ENCODE measurements around the gene COQ10B. TPM values are rescaled to one million over a fixed set of nuclear protein-coding genes. Genes with fewer than 3 reads are reported as not detected.

The COQ10B gene
- total RNA-seq, 3 donors from 2014 or later = 30.7 to 34.4 (median 32.8) TPM

DNA sequence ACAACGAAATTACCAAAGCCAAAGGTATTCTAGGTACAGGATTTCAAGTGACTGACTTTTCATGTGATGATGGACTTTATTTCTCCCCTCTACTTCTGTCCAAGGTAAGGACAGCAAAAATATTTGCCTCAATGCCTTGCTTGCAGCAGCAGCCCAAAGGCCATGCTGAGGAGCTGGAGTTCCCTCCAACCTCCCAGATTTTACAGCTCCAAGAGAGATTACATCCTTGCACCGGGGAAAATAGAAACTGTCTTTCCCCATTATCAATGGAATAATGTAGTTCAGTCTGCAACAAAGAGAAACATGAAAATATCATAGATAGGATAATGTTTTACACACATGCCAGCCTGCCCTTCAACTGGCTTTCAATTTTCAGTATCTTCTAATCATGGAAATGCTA is 32.8 kb downstream of the COQ10B start:
- intact Hi-C loops (cut with DNase I; ENCODE audit: low total_unique reads) = no loop called here
- H3K36me3 ChIP-seq = no peaks in the 10 kb centered on the region
- H3K27ac ChIP-seq = no peak overlapping the region
- H3K27me3 ChIP-seq = no peaks in the 10 kb centered on the region
- peaks cover 9 to 10% of the 10 kb centered on the region in 2 donors for H3K9me3 ChIP-seq
- no peak for TF ChIP-seq CTCF (IDR thresholded peaks at IDR 0.05)
- TF ChIP-seq POLR2A (IDR thresholded peaks at IDR 0.05) = no peak
- no peak for TF ChIP-seq POLR2AphosphoS5 (IDR thresholded peaks at IDR 0.05)
- no peak for DNase-seq (ENCODE audit: low spot score in 2 of 2)
- H3K4me3 ChIP-seq = no peak overlapping the region
- no peaks in the 10 kb centered on the region for H3K4me1 ChIP-seq

- Histone ChIP-seq H3K4me3 (no peak overlapping the region), H3K27ac (peak overlapping the region; percentile 54 to 77), H3K36me3 (no peaks in the 10 kb centered on the region), H3K4me1 (no peaks in the 10 kb centered on the region), H3K27me3 (no peaks in the 10 kb centered on the region), H3K9me3 (peaks cover 9 to 10% of the 10 kb centered on the region in 2 donors)
- DNase-seq (ENCODE audit: low spot score in 2 of 2) = peak; percentile 29 to 56
- intact Hi-C loops (cut with DNase I; ENCODE audit: low total_unique reads) = no loop called here
- no peak for TF ChIP-seq CTCF (IDR thresholded peaks at IDR 0.05)
- TF ChIP-seq POLR2AphosphoS5 (IDR thresholded peaks at IDR 0.05) = no peak
- no peak for TF ChIP-seq POLR2A (IDR thresholded peaks at IDR 0.05)
Observed at GRCh38 chr2:197487385-197487784, 34.0 kb downstream of the COQ10B start.

- DNase-seq (ENCODE audit: low spot score in 2 of 2) = no peak
- intact Hi-C loops (cut with DNase I; ENCODE audit: low total_unique reads) = loop anchor here (5.0 kb wide), 1 partner anchor 1967 kb away; no protein-coding TSS in a partner anchor
- H3K27ac ChIP-seq = no peak overlapping the region
- TF ChIP-seq POLR2A (IDR thresholded peaks at IDR 0.05) = no peak
- TF ChIP-seq CTCF (IDR thresholded peaks at IDR 0.05) = no peak
- TF ChIP-seq POLR2AphosphoS5 (IDR thresholded peaks at IDR 0.05) = no peak
- H3K9me3 ChIP-seq = no peaks in the 10 kb centered on the region
- H3K27me3 ChIP-seq = no peaks in the 10 kb centered on the region
- H3K36me3 ChIP-seq = no peaks in the 10 kb centered on the region
- no peak overlapping the region for H3K4me3 ChIP-seq
- peaks cover 0 to 13% of the 10 kb centered on the region in 2 donors for H3K4me1 ChIP-seq
Observed at GRCh38 chr2:197495433-197496134, 42.2 kb downstream of the COQ10B start.

- TF ChIP-seq POLR2A (IDR thresholded peaks at IDR 0.05) = no peak
- no peak for TF ChIP-seq POLR2AphosphoS5 (IDR thresholded peaks at IDR 0.05)
- TF ChIP-seq CTCF (IDR thresholded peaks at IDR 0.05) = no peak
- Histone ChIP-seq H3K27me3 (no peaks in the 10 kb centered on the region), H3K27ac (no peak overlapping the region), H3K9me3 (no peaks in the 10 kb centered on the region), H3K4me3 (no peak overlapping the region), H3K4me1 (peaks cover 0 to 18% of the 10 kb centered on the region in 2 donors), H3K36me3 (no peaks in the 10 kb centered on the region)
- no peak for DNase-seq (ENCODE audit: low spot score in 2 of 2)
- intact Hi-C loops (cut with DNase I; ENCODE audit: low total_unique reads) = loop anchor here (5.0 kb wide), 1 partner anchor 1966 kb away; no protein-coding TSS in a partner anchor
Observed at GRCh38 chr2:197496695-197497094, 43.3 kb downstream of the COQ10B start.

GRCh38 chr2:197497326-197497725 is 44.0 kb downstream of the COQ10B start:
- DNase-seq (ENCODE audit: low spot score in 2 of 2) = no peak
- H3K9me3 ChIP-seq = no peaks in the 10 kb centered on the region
- intact Hi-C loops (cut with DNase I; ENCODE audit: low total_unique reads) = loop anchor here (5.0 kb wide), 1 partner anchor 1965 kb away; no protein-coding TSS in a partner anchor
- H3K27me3 ChIP-seq = no peaks in the 10 kb centered on the region
- H3K4me3 ChIP-seq = peak overlapping the region in 1 of 3 donors; percentile 80
- H3K36me3 ChIP-seq = no peaks in the 10 kb centered on the region
- H3K27ac ChIP-seq = no peak overlapping the region
- peaks cover 0 to 24% of the 10 kb centered on the region in 2 donors for H3K4me1 ChIP-seq
- TF ChIP-seq POLR2A (IDR thresholded peaks at IDR 0.05) (no peak), POLR2AphosphoS5 (IDR thresholded peaks at IDR 0.05) (no peak), CTCF (IDR thresholded peaks at IDR 0.05) (no peak)
